Osteocyte (in vitro differentiated cells): ENCODE data around the gene FRMD1. TPM values are rescaled to one million over a fixed set of nuclear protein-coding genes. Genes with fewer than 3 reads are reported as not detected.
A peak's percentile ranks its signal among the peaks of the same experiment; 100 is the strongest.

Experiments
- DNase-seq: peaks from one replicate; pipeline ENCODE4 v3.0.0; 2021; ENCODE audit warnings: mixed read lengths; ENCODE audit not compliant: unreplicated experiment; ENCODE audit errors: extremely low spot score
- H3K27ac Mint-ChIP-seq: one replicate; pipeline ENCODE4 v1.8.0; 2021; ENCODE audit warnings: mild to moderate bottlenecking, mixed read lengths; ENCODE audit not compliant: unreplicated experiment
- H3K27me3 Mint-ChIP-seq: one replicate; pipeline ENCODE4 v1.8.0; 2021; ENCODE audit warnings: mixed read lengths; ENCODE audit not compliant: unreplicated experiment
- H3K36me3 Mint-ChIP-seq: one replicate; pipeline ENCODE4 v1.8.0; 2021; ENCODE audit warnings: mixed read lengths; ENCODE audit not compliant: unreplicated experiment
- H3K4me1 Mint-ChIP-seq: one replicate; pipeline ENCODE4 v1.8.0; 2021; ENCODE audit warnings: mixed read lengths; ENCODE audit not compliant: unreplicated experiment
- H3K4me3 Mint-ChIP-seq: one replicate; pipeline ENCODE4 v1.8.0; 2021; ENCODE audit warnings: mild to moderate bottlenecking, moderate library complexity, mixed read lengths; ENCODE audit not compliant: unreplicated experiment
- H3K9me3 Mint-ChIP-seq: one replicate; pipeline ENCODE4 v1.8.0; 2021; ENCODE audit warnings: mixed read lengths; ENCODE audit not compliant: unreplicated experiment
- CTCF ChIP-seq: fragments of 200-600 bp; sonication (generic); IDR thresholded peaks from 2 replicates; pipeline ENCODE4 v1.5.0; 2021; ENCODE audit warnings: antibody characterized with exemption, mild to moderate bottlenecking, moderate library complexity
- total RNA-seq: library from RNA; stranded (reverse); gene quantifications from 2 replicates; pipeline ENCODE4 v1.2.1, GENCODE V29; 2021

The FRMD1 gene
- total RNA-seq, 1 donor from 2014 or later = 0.05 TPM

- no peak for DNase-seq
- Mint-ChIP-seq H3K36me3 (no peaks in the 10 kb centered on the region), H3K9me3 (peaks cover 3% of the 10 kb centered on the region), H3K4me3 (no peak overlapping the region), H3K27ac (no peak overlapping the region), H3K4me1 (peaks cover 5% of the 10 kb centered on the region), H3K27me3 (peaks cover 34% of the 10 kb centered on the region)
- no peak for TF ChIP-seq CTCF
Measured at GRCh38 chr6:168022488-168023321, 56.3 kb downstream of the FRMD1 start.

- Mint-ChIP-seq H3K27ac (no peak overlapping the region), H3K9me3 (peaks cover 3% of the 10 kb centered on the region), H3K36me3 (no peaks in the 10 kb centered on the region), H3K27me3 (peaks cover 34% of the 10 kb centered on the region), H3K4me1 (peaks cover 12% of the 10 kb centered on the region), H3K4me3 (no peak overlapping the region)
- TF ChIP-seq CTCF = no peak
- no peak for DNase-seq
Measured at GRCh38 chr6:168021581-168021980, 57.4 kb downstream of the FRMD1 start.

- Mint-ChIP-seq H3K4me3 (no peak overlapping the region), H3K9me3 (peaks cover 7% of the 10 kb centered on the region), H3K36me3 (no peaks in the 10 kb centered on the region), H3K27ac (no peak overlapping the region), H3K27me3 (peaks cover 34% of the 10 kb centered on the region), H3K4me1 (peaks cover 13% of the 10 kb centered on the region)
- no peak for DNase-seq
- TF ChIP-seq CTCF = no peak
Measured at GRCh38 chr6:168020242-168020641, 58.8 kb downstream of the FRMD1 start.

- Mint-ChIP-seq H3K9me3 (peaks cover 13% of the 10 kb centered on the region), H3K4me3 (no peak overlapping the region), H3K27me3 (peaks cover 34% of the 10 kb centered on the region), H3K4me1 (peaks cover 8% of the 10 kb centered on the region), H3K36me3 (no peaks in the 10 kb centered on the region), H3K27ac (no peak overlapping the region)
- peak; percentile 68 for DNase-seq
- TF ChIP-seq CTCF = no peak
Measured at GRCh38 chr6:168018664-168019063, 60.3 kb downstream of the FRMD1 start.

- Mint-ChIP-seq H3K9me3 (peaks cover 13% of the 10 kb centered on the region), H3K27ac (no peak overlapping the region), H3K27me3 (peaks cover 34% of the 10 kb centered on the region), H3K4me3 (no peak overlapping the region), H3K4me1 (peaks cover 8% of the 10 kb centered on the region), H3K36me3 (no peaks in the 10 kb centered on the region)
- DNase-seq = peak; percentile 30
- TF ChIP-seq CTCF = no peak
Measured at GRCh38 chr6:168017629-168018028, 61.4 kb downstream of the FRMD1 start.
